Endodermal cell (in vitro differentiated cells): Measurements from ENCODE around the gene VTI1A. TPM values are rescaled to one million over a fixed set of nuclear protein-coding genes. Genes with fewer than 3 reads are reported as not detected.

Experiments used
- DNase-seq: peaks from one replicate; pipeline ENCODE4 v3.0.0-alpha.2; 2017
- H3K27ac ChIP-seq: 2 replicates; pipeline ENCODE4 v1.5.1; 2013; ENCODE audit warnings: mild to moderate bottlenecking, low read depth, low read length, moderate library complexity
- H3K27me3 ChIP-seq: 2 replicates; pipeline ENCODE4 v1.6.1; 2013; ENCODE audit warnings: mild to moderate bottlenecking, low read length, moderate library complexity; ENCODE audit not compliant: insufficient read depth, control insufficient read depth, poor library complexity, severe bottlenecking
- H3K36me3 ChIP-seq: 2 replicates; pipeline ENCODE4 v1.7.0; 2013; ENCODE audit warnings: mild to moderate bottlenecking, low read length, moderate library complexity; ENCODE audit not compliant: control insufficient read depth, insufficient read depth
- H3K4me1 ChIP-seq: one replicate; pipeline ENCODE4 v1.7.0; 2013; ENCODE audit warnings: low read length; ENCODE audit not compliant: control insufficient read depth, insufficient read depth
- H3K4me3 ChIP-seq: 2 replicates; pipeline ENCODE4 v1.5.1; 2013; ENCODE audit warnings: mild to moderate bottlenecking, low read length, moderate library complexity
- H3K9ac ChIP-seq: 2 replicates; pipeline ENCODE4 v1.6.1; 2013; ENCODE audit warnings: mild to moderate bottlenecking, low read length, moderate library complexity; ENCODE audit not compliant: poor library complexity, severe bottlenecking; ENCODE audit errors: extremely low read depth
- H3K9me3 ChIP-seq: 2 replicates; pipeline ENCODE4 v1.6.1; 2013; ENCODE audit warnings: mild to moderate bottlenecking, low read length, moderate library complexity; ENCODE audit not compliant: control insufficient read depth
- H3K27ac Mint-ChIP-seq: 2 replicates; pipeline ENCODE4 v1.8.0; 2020; ENCODE audit warnings: mixed read lengths
- H3K27me3 Mint-ChIP-seq: 2 replicates; pipeline ENCODE4 v1.8.0; 2021; ENCODE audit warnings: mild to moderate bottlenecking, mixed read lengths; ENCODE audit not compliant: insufficient read depth
- H3K36me3 Mint-ChIP-seq: 2 replicates; pipeline ENCODE4 v1.8.0; 2020; ENCODE audit warnings: low read depth, mixed read lengths
- H3K4me1 Mint-ChIP-seq: 2 replicates; pipeline ENCODE4 v1.8.0; 2020; ENCODE audit warnings: mixed read lengths
- H3K4me3 Mint-ChIP-seq: 2 replicates; pipeline ENCODE4 v1.8.0; 2020; ENCODE audit warnings: mild to moderate bottlenecking, moderate library complexity, mixed read lengths
- H3K9me3 Mint-ChIP-seq: 2 replicates; pipeline ENCODE4 v1.8.0; 2020; ENCODE audit warnings: mild to moderate bottlenecking, mixed read lengths
- CTCF ChIP-seq: fragments of 200-600 bp; sonication (generic); conservative IDR thresholded peaks from 2 replicates; pipeline ENCODE4 v1.5.0; 2021; ENCODE audit warnings: antibody characterized with exemption, mild to moderate bottlenecking
- WGBS, 2 experiments: methylation state at CpG; one replicate each; pipeline versions ENCODE4 v1.1.5 to v1.1.7; 2013; ENCODE audit warnings: missing lambda C conversion rate in 2 of 2, mixed read lengths in 1 of 2; ENCODE audit not compliant: insufficient coverage in 1 of 2, insufficient read length in 1 of 2; 5-methylcytosine and 5-hydroxymethylcytosine counted together
- total RNA-seq, 2 donors: library from RNA; stranded (reverse); fragmentation: NEBNext Ultra II Directional in 1 of 2; extraction: Animal tissue kit (Norgen Biotek cat#: 25700) in 1 of 2; gene quantifications; 2 replicates in 1 of 2; 3 replicates in 1 of 2; pipeline ENCODE4 v1.2.1, GENCODE V29; 2021

Gene VTI1A
- total RNA-seq, 2 donors from 2014 or later, result 27.0 to 29.9 TPM

GRCh38 chr10:112792487-112793201 lies 345.6 kb downstream of the VTI1A start:
- no peak for DNase-seq
- Mint-ChIP-seq H3K27me3 (no peaks in the 10 kb centered on the region), H3K9me3 (peaks cover 11% of the 10 kb centered on the region), H3K36me3 (no peaks in the 10 kb centered on the region), H3K4me1 (peaks cover 39% of the 10 kb centered on the region), H3K4me3 (no peak overlapping the region), H3K27ac (peak overlapping the region; percentile 24)
- no peak overlapping the region for H3K27ac ChIP-seq
- H3K27me3 ChIP-seq, result no peaks in the 10 kb centered on the region
- H3K36me3 ChIP-seq, result no peaks in the 10 kb centered on the region
- H3K9me3 ChIP-seq, result peaks cover 15% of the 10 kb centered on the region
- H3K4me1 ChIP-seq, result peaks cover 16% of the 10 kb centered on the region
- no peak overlapping the region for H3K4me3 ChIP-seq
- 79 to 81% methylated on average over 11 to 14 of the region's 14 CpGs for WGBS, 2 experiments
- TF ChIP-seq CTCF, result no peak
- H3K9ac ChIP-seq, result no peak overlapping the region

GRCh38 chr10:112793202-112793921 lies 346.3 kb downstream of the VTI1A start:
- Histone ChIP-seq H3K27me3 (no peaks in the 10 kb centered on the region), H3K4me1 (peaks cover 16% of the 10 kb centered on the region), H3K9me3 (peaks cover 13% of the 10 kb centered on the region), H3K4me3 (no peak overlapping the region), H3K27ac (no peak overlapping the region), H3K36me3 (no peaks in the 10 kb centered on the region), H3K9ac (no peak overlapping the region)
- H3K36me3 Mint-ChIP-seq, result no peaks in the 10 kb centered on the region
- no peaks in the 10 kb centered on the region for H3K27me3 Mint-ChIP-seq
- H3K9me3 Mint-ChIP-seq, result peaks cover 9% of the 10 kb centered on the region
- WGBS, 2 experiments, result 68 to 71% methylated on average over 8 of the region's 8 CpGs
- peaks cover 45% of the 10 kb centered on the region for H3K4me1 Mint-ChIP-seq
- H3K27ac Mint-ChIP-seq, result peak overlapping the region; percentile 24
- no peak overlapping the region for H3K4me3 Mint-ChIP-seq
- DNase-seq, result no peak
- no peak for TF ChIP-seq CTCF

- peaks cover 51% of the 10 kb centered on the region for H3K4me1 Mint-ChIP-seq
Observed at GRCh38 chr10:112794201-112794600, 347.2 kb downstream of the VTI1A start.

More at GRCh38 chr10:112794201-112794600, 347.2 kb downstream of the VTI1A start:
- H3K36me3 ChIP-seq, result no peaks in the 10 kb centered on the region
- Mint-ChIP-seq H3K27me3 (no peaks in the 10 kb centered on the region), H3K4me3 (no peak overlapping the region), H3K36me3 (no peaks in the 10 kb centered on the region), H3K27ac (no peak overlapping the region), H3K9me3 (peaks cover 7% of the 10 kb centered on the region)
- TF ChIP-seq CTCF, result no peak
- no peak overlapping the region for H3K4me3 ChIP-seq
- no peak overlapping the region for H3K9ac ChIP-seq
- no peaks in the 10 kb centered on the region for H3K27me3 ChIP-seq
- WGBS, 2 experiments, result 94% methylated on average over 2 to 3 of the region's 4 CpGs
- no peak for DNase-seq
- peaks cover 4% of the 10 kb centered on the region for H3K9me3 ChIP-seq
- H3K4me1 ChIP-seq, result peaks cover 16% of the 10 kb centered on the region
- H3K27ac ChIP-seq, result no peak overlapping the region
